HCT116 (cell line): ENCODE results near the gene KSR2. TPM values are rescaled to one million over a fixed set of nuclear protein-coding genes. Genes with fewer than 3 reads are reported as not detected.

Experiments used
- ATAC-seq: fragments of 200-7000 bp; cut with Tn5 transposase; 2 replicates; pipeline ENCODE4 v1.9.1; 2020; ENCODE audit warnings: mild to moderate bottlenecking, moderate library complexity
- BruUV-seq: library from RNA; stranded (reverse); fragments of 400-500 nt; replicated peaks from 2 replicates; lab custom pipeline; 2021; lab: Mats Ljungman, UMichigan
- CTCF ChIA-PET: fragments of 300-600 bp; sonication (Branson Sonifier 250); formaldehyde crosslinking; loops from one replicate; lab custom pipeline; 2021; ENCODE audit warnings: antibody characterized with exemption; lab: Charles Lee
- POLR2A ChIA-PET: fragments of 300-600, 350-600 bp; sonication (Branson Sonifier 250); formaldehyde crosslinking; loops from one replicate; lab custom pipeline; 2021; ENCODE audit warnings: antibody characterized with exemption; lab: Charles Lee
- RAD21 ChIA-PET, 2 experiments: fragments of 300-600 bp; sonication (Branson Sonifier 250); formaldehyde crosslinking; loops; one replicate each; lab custom pipeline; 2023; ENCODE audit warnings: low total read pairs in 2 of 2; ENCODE audit not compliant: uncharacterized antibody in 2 of 2, unreplicated experiment in 2 of 2, low non-redundant PET in 1 of 2; lab: Charles Lee
- DNase-seq: peaks from one replicate; pipeline ENCODE4 v3.0.0-alpha.2; 2010; ENCODE audit warnings: low read depth, low spot score
- H2AFZ ChIP-seq: fragments of 200-600 bp; shearing (Covaris generic), sonication (generic); 2 replicates; pipeline ENCODE4 v1.6.1; 2017; ENCODE audit warnings: low read depth, mixed run types, mixed read lengths, antibody characterized with exemption, low read length; ENCODE audit not compliant: poor library complexity, severe bottlenecking
- H3K27ac ChIP-seq: 2 replicates; pipeline ENCODE4 v1.5.1; 2012; ENCODE audit warnings: low read depth, low read length
- H3K27me3 ChIP-seq: fragments of 200-600 bp; sonication (generic); 2 replicates; pipeline ENCODE4 v1.6.1; 2016; ENCODE audit warnings: mixed run types, low read length, mixed read lengths; ENCODE audit not compliant: insufficient read depth
- H3K36me3 ChIP-seq, 2 experiments: fragments of 200-500 bp in 1 of 2; fragments of 200-600 bp in 1 of 2; sonication (Bioruptor generic) in 1 of 2; sonication (generic) in 1 of 2; 2 replicates each; pipeline versions ENCODE4 v1.5.1 to v1.6.1; 2014 to 2016; ENCODE audit warnings: low read length in 2 of 2, inconsistent platforms in 1 of 2, mixed read lengths in 1 of 2, mixed run types in 1 of 2; ENCODE audit not compliant: insufficient read depth in 2 of 2, control insufficient read depth in 1 of 2
- H3K4me1 ChIP-seq, 2 experiments: fragments of 200-600 bp in 1 of 2; sonication (generic) in 1 of 2; 2 replicates each; pipeline versions ENCODE4 v1.5.1 to v1.6.1; 2012 to 2017; ENCODE audit warnings: low read length in 2 of 2, inconsistent platforms in 1 of 2, mild to moderate bottlenecking in 1 of 2, mixed read lengths in 1 of 2, mixed run types in 1 of 2, moderate library complexity in 1 of 2; ENCODE audit not compliant: insufficient read depth in 2 of 2, control insufficient read depth in 1 of 2
- H3K4me2 ChIP-seq: fragments of 200-600 bp; sonication (generic); 2 replicates; pipeline ENCODE4 v1.6.1; 2017; ENCODE audit warnings: mixed run types, low read length, mixed read lengths
- H3K4me3 ChIP-seq, 2 experiments: fragments of 200-600 bp in 1 of 2; sonication (generic) in 1 of 2; replicated peaks in 1 of 2; 2 replicates each; pipeline ENCODE4 v1.5.1; 2011 to 2016; ENCODE audit warnings: low read length in 2 of 2, control low read depth in 1 of 2, low read depth in 1 of 2, mild to moderate bottlenecking in 1 of 2, mixed read lengths in 1 of 2, mixed run types in 1 of 2
- H3K79me2 ChIP-seq: fragments of 200-600 bp; sonication (generic); 2 replicates; pipeline ENCODE4 v1.6.1; 2017; ENCODE audit warnings: mild to moderate bottlenecking, mixed run types, low read length, moderate library complexity, mixed read lengths; ENCODE audit not compliant: insufficient read depth
- H3K9ac ChIP-seq: fragments of 200-600 bp; sonication (generic); 2 replicates; pipeline ENCODE4 v1.6.1; 2016; ENCODE audit warnings: low read length, mixed read lengths
- H3K9me2 ChIP-seq: fragments of 200-600 bp; sonication (generic), shearing (Covaris generic); 2 replicates; pipeline ENCODE4 v1.6.1; 2017; ENCODE audit warnings: mixed run types, mild to moderate bottlenecking, moderate library complexity; ENCODE audit not compliant: insufficient read depth
- H3K9me3 ChIP-seq, 2 experiments: fragments of 200-500 bp in 1 of 2; fragments of 200-600 bp in 1 of 2; sonication (Bioruptor generic) in 1 of 2; sonication (generic) in 1 of 2; 2 replicates each; pipeline ENCODE4 v1.6.1; 2014 to 2017; ENCODE audit warnings: low read length in 2 of 2, mixed read lengths in 2 of 2, inconsistent platforms in 1 of 2, low read depth in 1 of 2, mild to moderate bottlenecking in 1 of 2, mixed run types in 1 of 2, moderate library complexity in 1 of 2; ENCODE audit not compliant: control insufficient read depth in 1 of 2, insufficient read depth in 1 of 2
- H4K20me1 ChIP-seq: fragments of 200-600 bp; sonication (generic), shearing (Covaris generic); 2 replicates; pipeline ENCODE4 v1.6.1; 2017; ENCODE audit warnings: mixed run types, mild to moderate bottlenecking, moderate library complexity; ENCODE audit not compliant: insufficient read depth
- CBX3 ChIP-seq: IDR thresholded peaks from 2 replicates; pipeline ENCODE4 v1.6.1; 2012; ENCODE audit warnings: low read depth
- EGR1 ChIP-seq: IDR thresholded peaks from 2 replicates; pipeline ENCODE4 v1.6.1; 2012; ENCODE audit warnings: low read depth
- EZH2phosphoT487 ChIP-seq: fragments of 200-600 bp; IDR thresholded peaks from 2 replicates; pipeline ENCODE4 v1.6.1; 2018; ENCODE audit warnings: antibody characterized with exemption, borderline replicate concordance
- FOSL1 ChIP-seq: IDR thresholded peaks from 2 replicates; pipeline ENCODE4 v1.6.1; 2012; ENCODE audit warnings: low read depth
- JUND ChIP-seq: IDR thresholded peaks from 2 replicates; pipeline ENCODE4 v1.6.1; 2012
- POLR2A ChIP-seq: IDR thresholded peaks from 2 replicates; pipeline ENCODE4 v1.7.0; 2011; ENCODE audit warnings: borderline replicate concordance; ENCODE audit not compliant: insufficient read depth, insufficient read length; ENCODE audit errors: extremely low read depth
- POLR2AphosphoS5 ChIP-seq: IDR thresholded peaks from 2 replicates; pipeline ENCODE4 v1.6.1; 2011; ENCODE audit warnings: mild to moderate bottlenecking, low read depth, low read length, moderate library complexity
- SIN3A ChIP-seq: IDR thresholded peaks from 2 replicates; pipeline ENCODE4 v1.6.1; 2012; ENCODE audit warnings: low read depth
- SRF ChIP-seq: IDR thresholded peaks from 2 replicates; pipeline ENCODE4 v1.6.1; 2012; ENCODE audit warnings: low read depth
- TCF7L2 ChIP-seq: IDR thresholded peaks from 2 replicates; pipeline ENCODE4 v1.7.0; 2011; ENCODE audit warnings: borderline replicate concordance, inconsistent platforms; ENCODE audit not compliant: insufficient read depth, insufficient read length; ENCODE audit errors: extremely low read depth
- YY1 ChIP-seq: IDR thresholded peaks from 2 replicates; pipeline ENCODE4 v1.6.1; 2011; ENCODE audit warnings: low read length, low read depth, moderate library complexity, mild to moderate bottlenecking; ENCODE audit not compliant: insufficient replicate concordance; ENCODE audit errors: extremely low read depth
- ZBTB33 ChIP-seq: IDR thresholded peaks from 2 replicates; pipeline ENCODE4 v1.6.1; 2011; ENCODE audit warnings: mild to moderate bottlenecking, low read length, moderate library complexity; ENCODE audit not compliant: insufficient replicate concordance; ENCODE audit errors: extremely low read depth
- ZFX ChIP-seq: fragments of 450-650 bp; IDR thresholded peaks from 2 replicates; pipeline ENCODE4 v1.6.1; 2017
- ZNF274 ChIP-seq: fragments of 200-500 bp; sonication (Bioruptor generic); IDR thresholded peaks from 2 replicates; pipeline ENCODE4 v1.6.1; 2014; ENCODE audit warnings: mild to moderate bottlenecking, low read depth, low read length, inconsistent platforms
- intact Hi-C: fragments of 100-400 bp; cut with micrococcal nuclease; formaldehyde crosslinking; loops from 2 replicates; pipeline ENCODE4 v1.10.0; 2022
- total RNA-seq: library from RNA; stranded (reverse); gene quantifications from one replicate; pipeline ENCODE4 v1.2.1, GENCODE V29; 2021; ENCODE audit not compliant: unreplicated experiment
- TF ChIP-seq, protein P1 (sequence below): IDR thresholded peaks from 2 replicates; pipeline ENCODE4 v1.6.1; 2012; ENCODE audit warnings: low read depth

KSR2 gene
- total RNA-seq, 1 experiment from 2014 or later: 10.1 TPM

GRCh38 chr12:117912756-117913155, 56.0 kb downstream of the KSR2 start:
- POLR2A ChIA-PET: no interaction called here
- BruUV-seq: no TSS peak
- no peak for ATAC-seq

GRCh38 chr12:117908411-117908810, 60.4 kb downstream of the KSR2 start:
- Histone ChIP-seq H2AFZ (no peak overlapping the region), H4K20me1 (no peaks in the 10 kb centered on the region), H3K4me2 (no peak overlapping the region), H3K27ac (no peak overlapping the region), H3K27me3 (no peaks in the 10 kb centered on the region), H3K9me3 (no peaks in the 10 kb centered on the region; a peak in 1 of 4 replicates), H3K79me2 (no peaks in the 10 kb centered on the region), H3K4me3 (no peak overlapping the region), H3K9me2 (no peaks in the 10 kb centered on the region), H3K9ac (no peak overlapping the region), H3K4me1 (no peaks in the 10 kb centered on the region), H3K36me3 (no peaks in the 10 kb centered on the region)
- TF ChIP-seq JUND (no peak), YY1 (no peak), POLR2AphosphoS5 (no peak), EGR1 (no peak), ZBTB33 (no peak), TCF7L2 (no peak), FOSL1 (no peak), ZFX (no peak), POLR2A (no peak), SRF (no peak), EZH2phosphoT487 (no peak), CBX3 (no peak)
- TF ChIP-seq, protein P1, sequence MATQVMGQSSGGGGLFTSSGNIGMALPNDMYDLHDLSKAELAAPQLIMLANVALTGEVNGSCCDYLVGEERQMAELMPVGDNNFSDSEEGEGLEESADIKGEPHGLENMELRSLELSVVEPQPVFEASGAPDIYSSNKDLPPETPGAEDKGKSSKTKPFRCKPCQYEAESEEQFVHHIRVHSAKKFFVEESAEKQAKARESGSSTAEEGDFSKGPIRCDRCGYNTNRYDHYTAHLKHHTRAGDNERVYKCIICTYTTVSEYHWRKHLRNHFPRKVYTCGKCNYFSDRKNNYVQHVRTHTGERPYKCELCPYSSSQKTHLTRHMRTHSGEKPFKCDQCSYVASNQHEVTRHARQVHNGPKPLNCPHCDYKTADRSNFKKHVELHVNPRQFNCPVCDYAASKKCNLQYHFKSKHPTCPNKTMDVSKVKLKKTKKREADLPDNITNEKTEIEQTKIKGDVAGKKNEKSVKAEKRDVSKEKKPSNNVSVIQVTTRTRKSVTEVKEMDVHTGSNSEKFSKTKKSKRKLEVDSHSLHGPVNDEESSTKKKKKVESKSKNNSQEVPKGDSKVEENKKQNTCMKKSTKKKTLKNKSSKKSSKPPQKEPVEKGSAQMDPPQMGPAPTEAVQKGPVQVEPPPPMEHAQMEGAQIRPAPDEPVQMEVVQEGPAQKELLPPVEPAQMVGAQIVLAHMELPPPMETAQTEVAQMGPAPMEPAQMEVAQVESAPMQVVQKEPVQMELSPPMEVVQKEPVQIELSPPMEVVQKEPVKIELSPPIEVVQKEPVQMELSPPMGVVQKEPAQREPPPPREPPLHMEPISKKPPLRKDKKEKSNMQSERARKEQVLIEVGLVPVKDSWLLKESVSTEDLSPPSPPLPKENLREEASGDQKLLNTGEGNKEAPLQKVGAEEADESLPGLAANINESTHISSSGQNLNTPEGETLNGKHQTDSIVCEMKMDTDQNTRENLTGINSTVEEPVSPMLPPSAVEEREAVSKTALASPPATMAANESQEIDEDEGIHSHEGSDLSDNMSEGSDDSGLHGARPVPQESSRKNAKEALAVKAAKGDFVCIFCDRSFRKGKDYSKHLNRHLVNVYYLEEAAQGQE: no peak
- ATAC-seq (no peak), DNase-seq (no peak)
- CTCF ChIA-PET: no interaction called here
- no TSS peak for BruUV-seq
- intact Hi-C loops: no loop called here
- RAD21 ChIA-PET: no interaction called here
- POLR2A ChIA-PET: no interaction called here

More at GRCh38 chr12:117912756-117913155, 56.0 kb downstream of the KSR2 start:
- no peaks in the 10 kb centered on the region for H3K27me3 ChIP-seq
- H4K20me1 ChIP-seq: no peaks in the 10 kb centered on the region
- no peak overlapping the region for H3K4me2 ChIP-seq
- no peaks in the 10 kb centered on the region; a peak in 1 of 4 replicates for H3K9me3 ChIP-seq
- no peaks in the 10 kb centered on the region for H3K36me3 ChIP-seq
- intact Hi-C loops: no loop called here
- TF ChIP-seq ZNF274 (no peak), SIN3A (no peak)
- H3K4me1 ChIP-seq: no peaks in the 10 kb centered on the region
- no peak overlapping the region for H3K9ac ChIP-seq
- CTCF ChIA-PET: no interaction called here
- H3K4me3 ChIP-seq: no peak overlapping the region
- H3K9me2 ChIP-seq: no peaks in the 10 kb centered on the region
- no peak overlapping the region for H2AFZ ChIP-seq
- H3K27ac ChIP-seq: no peak overlapping the region
- no peak for DNase-seq
- RAD21 ChIA-PET: no interaction called here
- H3K79me2 ChIP-seq: no peaks in the 10 kb centered on the region
